ENCODE measurements around the gene FAAP20.

FAAP20 gene

GRCh38 chr1:2163205-2163604 is 31.4 kb downstream of the FAAP20 start:
- H3K27me3 ChIP-seq (ENCODE audit: low read length), result no peaks in the 10 kb centered on the region
- no peak overlapping the region for H3K9ac ChIP-seq (ENCODE audit: low read length)
- H3K36me3 ChIP-seq (ENCODE audit: low read length), result no peaks in the 10 kb centered on the region
- no peak overlapping the region for H3K4me3 ChIP-seq (ENCODE audit: insufficient read depth, low read length, poor library complexity, severe bottlenecking)
- no peak for TF ChIP-seq EZH2phosphoT487 (conservative IDR thresholded peaks at IDR 0.05; ENCODE audit: low read length)
- no peaks in the 10 kb centered on the region for H3K79me2 ChIP-seq (ENCODE audit: insufficient read depth, low read length)
- H3K9me3 ChIP-seq (ENCODE audit: insufficient read depth, low read length), result no peaks in the 10 kb centered on the region
- H3K27ac ChIP-seq (ENCODE audit: low read depth, low read length), result no peak overlapping the region
- H3K9me2 ChIP-seq (replicated peaks; ENCODE audit: insufficient read depth, low read length), result no peaks in the 10 kb centered on the region
- no peaks in the 10 kb centered on the region for H4K20me1 ChIP-seq (ENCODE audit: low read depth, low read length)
- no peaks in the 10 kb centered on the region for H3F3A ChIP-seq (ENCODE audit: insufficient read depth)
- no peak overlapping the region for H3K4me2 ChIP-seq (ENCODE audit: low read depth, low read length, poor library complexity, severe bottlenecking)
- H2AFZ ChIP-seq (ENCODE audit: low read depth, low read length, severe bottlenecking), result no peak overlapping the region

GRCh38 chr1:2160451-2161300 is 33.9 kb downstream of the FAAP20 start:
- Histone ChIP-seq H3K27ac (ENCODE audit: low read depth, low read length) (no peak overlapping the region), H3K36me3 (ENCODE audit: low read length) (no peaks in the 10 kb centered on the region), H3K9me3 (ENCODE audit: insufficient read depth, low read length) (no peaks in the 10 kb centered on the region), H3K4me3 (ENCODE audit: insufficient read depth, low read length, poor library complexity, severe bottlenecking) (no peak overlapping the region), H2AFZ (ENCODE audit: low read depth, low read length, severe bottlenecking) (no peak overlapping the region), H3K9me2 (replicated peaks; ENCODE audit: insufficient read depth, low read length) (no peaks in the 10 kb centered on the region), H3K79me2 (ENCODE audit: insufficient read depth, low read length) (no peaks in the 10 kb centered on the region), H4K20me1 (ENCODE audit: low read depth, low read length) (no peaks in the 10 kb centered on the region), H3F3A (ENCODE audit: insufficient read depth) (no peaks in the 10 kb centered on the region), H3K9ac (ENCODE audit: low read length) (no peak overlapping the region), H3K27me3 (ENCODE audit: low read length) (no peaks in the 10 kb centered on the region), H3K4me2 (ENCODE audit: low read depth, low read length, poor library complexity, severe bottlenecking) (no peak overlapping the region)
- TF ChIP-seq EZH2phosphoT487 (conservative IDR thresholded peaks at IDR 0.05; ENCODE audit: low read length) (no peak), CTCF (IDR thresholded peaks at IDR 0.05; ENCODE audit: insufficient read depth, low read length, poor library complexity, severe bottlenecking) (no peak)

GRCh38 chr1:2159124-2159523 is 35.4 kb downstream of the FAAP20 start:
- no peaks in the 10 kb centered on the region for H4K20me1 ChIP-seq (ENCODE audit: low read depth, low read length)
- H3K79me2 ChIP-seq (ENCODE audit: insufficient read depth, low read length), result no peaks in the 10 kb centered on the region

More at GRCh38 chr1:2159124-2159523, 35.4 kb downstream of the FAAP20 start:
- Histone ChIP-seq H3K9ac (ENCODE audit: low read length) (no peak overlapping the region), H3K4me3 (ENCODE audit: insufficient read depth, low read length, poor library complexity, severe bottlenecking) (no peak overlapping the region), H3K27me3 (ENCODE audit: low read length) (no peaks in the 10 kb centered on the region), H3K4me2 (ENCODE audit: low read depth, low read length, poor library complexity, severe bottlenecking) (no peak overlapping the region), H3F3A (ENCODE audit: insufficient read depth) (no peaks in the 10 kb centered on the region), H3K9me2 (replicated peaks; ENCODE audit: insufficient read depth, low read length) (no peaks in the 10 kb centered on the region), H2AFZ (ENCODE audit: low read depth, low read length, severe bottlenecking) (no peak overlapping the region), H3K9me3 (ENCODE audit: insufficient read depth, low read length) (no peaks in the 10 kb centered on the region), H3K27ac (ENCODE audit: low read depth, low read length) (no peak overlapping the region), H3K36me3 (ENCODE audit: low read length) (no peaks in the 10 kb centered on the region)
- TF ChIP-seq EZH2phosphoT487 (conservative IDR thresholded peaks at IDR 0.05; ENCODE audit: low read length), result no peak
- no peak for TF ChIP-seq CTCF (IDR thresholded peaks at IDR 0.05; ENCODE audit: insufficient read depth, low read length, poor library complexity, severe bottlenecking)
